WERI-Rb-1 (cell line): Measurements from ENCODE around the gene TSPEAR.

Source experiments
- DNase-seq: peaks from one replicate; pipeline ENCODE4 v3.0.0-alpha.2; 2020
- H3K27ac ChIP-seq: fragments of 250-450 bp; sonication (Bioruptor Pico); 2 replicates; pipeline ENCODE4 v1.5.1; 2020; ENCODE audit warnings: mild to moderate bottlenecking, moderate library complexity
- H3K27me3 ChIP-seq: fragments of 250-450 bp; sonication (Bioruptor Pico); 2 replicates; pipeline ENCODE4 v1.5.1; 2021; ENCODE audit warnings: mild to moderate bottlenecking, low read depth, moderate library complexity; ENCODE audit not compliant: insufficient read depth, severe bottlenecking
- H3K36me3 ChIP-seq: fragments of 250-450 bp; sonication (Bioruptor Pico); 2 replicates; pipeline ENCODE4 v1.5.1; 2020; ENCODE audit warnings: mild to moderate bottlenecking, moderate library complexity
- H3K4me3 ChIP-seq: 2 replicates; pipeline ENCODE4 v1.5.1; 2011; ENCODE audit warnings: low read depth, mild to moderate bottlenecking, control low read depth, low read length
- H3K9me3 ChIP-seq: fragments of 250-450 bp; sonication (Bioruptor Pico); 2 replicates; pipeline ENCODE4 v1.5.1; 2021; ENCODE audit warnings: mild to moderate bottlenecking, moderate library complexity; ENCODE audit not compliant: severe bottlenecking
- TF ChIP-seq, protein P1 (sequence below): IDR thresholded peaks from 2 replicates; pipeline ENCODE4 v1.5.1; 2011; ENCODE audit warnings: low read depth, mild to moderate bottlenecking, control low read depth, inconsistent platforms, low read length

The TSPEAR gene

DNA sequence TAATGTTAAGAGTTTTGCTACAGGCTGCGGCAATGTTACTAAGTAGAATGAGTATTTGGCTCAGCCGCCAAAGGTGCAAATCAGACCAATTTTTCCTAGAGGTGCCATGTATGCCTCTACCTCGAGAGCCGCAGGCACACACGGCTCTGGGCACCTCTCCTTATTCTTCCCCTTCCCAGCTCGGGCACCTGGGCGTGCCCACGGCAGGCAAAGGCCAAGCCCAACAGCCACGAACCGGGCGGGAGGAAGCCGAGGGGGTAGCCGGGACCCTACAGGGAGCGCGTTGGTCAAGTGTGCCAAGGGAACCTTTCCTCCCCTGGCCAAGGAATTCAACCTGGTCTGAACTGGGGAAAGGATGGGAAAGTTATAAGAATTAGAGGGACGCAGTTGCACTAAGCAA, 225.1 kb downstream of the TSPEAR start:
- peaks cover 15% of the 10 kb centered on the region for H3K9me3 ChIP-seq
- DNase-seq = no peak
- H3K4me3 ChIP-seq = no peak overlapping the region
- no peaks in the 10 kb centered on the region for H3K27me3 ChIP-seq
- TF ChIP-seq, protein P1, sequence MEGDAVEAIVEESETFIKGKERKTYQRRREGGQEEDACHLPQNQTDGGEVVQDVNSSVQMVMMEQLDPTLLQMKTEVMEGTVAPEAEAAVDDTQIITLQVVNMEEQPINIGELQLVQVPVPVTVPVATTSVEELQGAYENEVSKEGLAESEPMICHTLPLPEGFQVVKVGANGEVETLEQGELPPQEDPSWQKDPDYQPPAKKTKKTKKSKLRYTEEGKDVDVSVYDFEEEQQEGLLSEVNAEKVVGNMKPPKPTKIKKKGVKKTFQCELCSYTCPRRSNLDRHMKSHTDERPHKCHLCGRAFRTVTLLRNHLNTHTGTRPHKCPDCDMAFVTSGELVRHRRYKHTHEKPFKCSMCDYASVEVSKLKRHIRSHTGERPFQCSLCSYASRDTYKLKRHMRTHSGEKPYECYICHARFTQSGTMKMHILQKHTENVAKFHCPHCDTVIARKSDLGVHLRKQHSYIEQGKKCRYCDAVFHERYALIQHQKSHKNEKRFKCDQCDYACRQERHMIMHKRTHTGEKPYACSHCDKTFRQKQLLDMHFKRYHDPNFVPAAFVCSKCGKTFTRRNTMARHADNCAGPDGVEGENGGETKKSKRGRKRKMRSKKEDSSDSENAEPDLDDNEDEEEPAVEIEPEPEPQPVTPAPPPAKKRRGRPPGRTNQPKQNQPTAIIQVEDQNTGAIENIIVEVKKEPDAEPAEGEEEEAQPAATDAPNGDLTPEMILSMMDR = no peak
- H3K27ac ChIP-seq = no peak overlapping the region
- no peaks in the 10 kb centered on the region for H3K36me3 ChIP-seq

DNA sequence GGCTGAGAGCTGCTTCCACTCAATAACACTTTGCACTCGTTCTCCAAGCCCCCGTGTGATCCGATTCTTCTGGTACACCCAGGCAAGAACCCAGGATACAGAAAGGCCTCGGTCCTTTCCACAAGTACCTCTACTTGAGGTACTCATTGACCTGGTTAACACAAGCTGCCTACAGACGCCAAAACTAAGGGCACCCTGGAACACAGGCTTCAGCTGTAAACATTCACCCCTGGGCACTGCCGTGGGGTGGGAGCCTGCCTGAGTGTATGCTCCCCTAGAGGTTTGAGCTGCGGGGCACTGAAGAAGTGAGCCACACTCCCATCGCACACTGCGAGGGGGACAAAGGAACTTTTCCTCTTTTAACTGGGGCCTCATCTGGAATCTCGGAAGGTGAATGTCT, 225.6 kb downstream of the TSPEAR start:
- Histone ChIP-seq H3K9me3 (peaks cover 15% of the 10 kb centered on the region), H3K27ac (peak overlapping the region; percentile 16; the same call in 1 of the 2 replicates), H3K27me3 (no peaks in the 10 kb centered on the region), H3K36me3 (no peaks in the 10 kb centered on the region), H3K4me3 (no peak overlapping the region)
- DNase-seq = no peak
- TF ChIP-seq, protein P1 = no peak

DNA sequence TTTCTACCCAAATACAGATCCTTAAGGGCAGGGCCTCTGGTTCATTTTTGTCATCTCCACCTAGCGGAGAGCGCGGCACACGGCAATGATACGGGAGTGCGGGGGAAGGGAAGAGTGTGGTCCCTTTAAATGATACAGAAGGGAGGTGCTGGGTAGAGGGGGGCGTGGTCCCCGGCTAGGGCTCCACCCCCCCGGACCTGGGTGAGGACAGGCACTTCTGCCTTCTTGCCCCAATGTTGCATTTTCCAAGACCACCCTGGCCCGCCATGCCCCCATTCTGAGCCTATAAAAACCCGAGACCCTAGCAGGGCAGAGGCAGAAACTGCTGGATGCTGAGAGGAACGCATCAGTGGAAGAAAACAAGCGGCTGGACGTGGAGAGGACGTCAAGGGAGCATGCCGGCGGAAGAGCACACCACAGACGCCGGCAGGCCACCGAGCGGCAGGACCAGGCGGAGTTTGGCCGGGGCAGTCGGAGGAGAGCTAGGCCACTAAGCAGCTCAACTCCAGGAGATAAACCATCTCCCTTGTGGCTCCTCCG, 226.0 kb downstream of the TSPEAR start:
- TF ChIP-seq, protein P1 = no peak
- no peak for DNase-seq
- peak overlapping the region; percentile 2; the same call in 1 of the 2 replicates for H3K4me3 ChIP-seq

DNA sequence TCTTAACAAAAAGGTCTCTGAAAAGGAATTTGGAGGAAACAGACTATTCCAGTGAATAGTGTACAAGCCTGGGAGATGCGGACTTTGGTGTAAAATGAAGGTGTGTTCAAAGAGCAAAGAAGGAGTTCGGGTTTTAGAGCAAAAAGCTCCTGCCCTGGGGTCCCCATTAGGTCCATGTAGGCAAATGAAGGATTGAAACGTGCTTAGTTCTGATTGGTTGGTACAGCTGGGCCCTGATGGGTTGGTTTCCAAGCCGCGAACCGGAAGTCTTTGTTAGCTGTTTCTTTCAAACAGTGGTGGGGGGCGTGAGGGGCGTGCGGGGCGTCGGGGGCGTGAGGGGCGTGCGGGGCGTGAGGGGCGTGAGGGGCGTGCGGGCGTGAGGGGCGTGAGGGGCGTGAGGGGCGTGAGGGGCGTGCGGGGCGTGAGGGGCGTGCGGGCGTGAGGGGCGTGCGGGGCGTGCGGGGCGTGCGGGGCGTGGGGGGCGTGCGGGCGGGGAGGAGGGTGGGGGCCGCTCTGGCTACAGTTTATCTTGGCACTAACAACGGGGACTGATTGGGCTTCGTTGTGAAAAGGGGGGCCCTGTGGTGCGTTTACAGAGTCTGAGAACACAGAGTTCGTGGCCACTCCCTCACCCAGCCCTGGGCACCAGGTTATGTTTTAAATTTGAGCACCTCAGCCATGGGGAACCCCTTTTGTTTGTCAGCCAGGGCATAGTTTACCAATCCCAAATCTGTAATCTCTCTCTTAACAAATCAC, 226.7 kb downstream of the TSPEAR start:
- Histone ChIP-seq H3K4me3 (no peak overlapping the region), H3K27ac (peak overlapping the region; percentile 88; the same call in 1 of the 2 replicates)

More for the DNA sequence above, 226.0 kb downstream of the TSPEAR start:
- H3K27me3 ChIP-seq = no peaks in the 10 kb centered on the region
- peaks cover 15% of the 10 kb centered on the region for H3K9me3 ChIP-seq
- H3K27ac ChIP-seq = no peak overlapping the region; the same call in 1 of the 2 replicates
- no peaks in the 10 kb centered on the region for H3K36me3 ChIP-seq

DNA sequence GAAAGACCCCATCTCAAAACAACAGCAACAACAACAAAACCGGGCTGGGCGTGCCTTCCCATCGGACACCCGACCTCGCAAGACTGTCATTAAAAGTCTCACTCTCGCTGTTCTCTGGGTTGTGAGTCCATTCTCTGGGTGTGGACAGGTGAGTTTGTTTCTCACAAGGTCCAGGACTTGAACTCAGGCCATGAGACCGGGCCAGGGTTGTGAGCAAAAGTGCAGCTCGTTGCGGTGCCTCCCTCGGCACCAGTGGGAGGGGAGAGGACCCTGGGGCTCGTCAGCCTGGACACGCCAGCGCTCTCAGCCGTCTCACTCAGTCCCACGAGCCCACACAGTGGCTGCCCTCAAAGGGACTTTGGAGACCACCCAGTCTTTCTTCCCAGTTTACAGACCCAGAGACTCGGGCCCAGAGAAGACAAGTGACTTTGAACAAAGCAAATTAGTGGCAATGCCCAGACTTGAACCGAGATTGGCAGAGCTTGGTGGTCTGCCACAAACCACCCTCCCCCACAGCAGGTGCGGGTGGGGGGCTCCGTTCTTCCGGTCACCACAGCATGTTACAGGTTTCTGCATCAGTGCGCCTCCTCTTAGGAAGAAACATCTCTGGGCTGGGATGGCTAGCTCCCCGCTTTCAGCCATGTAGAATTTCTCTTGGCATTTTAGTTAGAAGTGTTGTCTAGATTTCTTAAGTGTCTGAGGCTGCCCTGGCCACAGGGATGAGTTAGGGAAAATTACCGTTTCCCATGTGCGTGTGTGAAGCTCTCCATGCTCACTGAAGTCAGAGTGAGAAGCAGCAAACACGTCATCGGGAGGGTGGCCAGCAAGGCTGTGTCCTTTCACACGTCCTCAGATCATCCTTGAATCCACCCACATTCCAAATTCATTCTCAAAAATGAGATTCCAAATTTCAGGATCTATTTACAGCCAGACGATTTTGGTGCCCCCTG, 227.8 kb downstream of the TSPEAR start:
- Histone ChIP-seq H3K27ac (peak overlapping the region; percentile 88), H3K9me3 (peaks cover 12% of the 10 kb centered on the region), H3K27me3 (no peaks in the 10 kb centered on the region), H3K4me3 (no peak overlapping the region), H3K36me3 (no peaks in the 10 kb centered on the region)
- no peak for DNase-seq
- TF ChIP-seq, protein P1 = no peak

More for the DNA sequence above, 226.7 kb downstream of the TSPEAR start:
- H3K9me3 ChIP-seq = peaks cover 15% of the 10 kb centered on the region
- H3K36me3 ChIP-seq = no peaks in the 10 kb centered on the region
- no peak for DNase-seq
- H3K27me3 ChIP-seq = no peaks in the 10 kb centered on the region
- TF ChIP-seq, protein P1 = no peak
